Fibroblast of villous mesenchyme (primary cell): ENCODE results near the gene MRPL54. TPM values are rescaled to one million over a fixed set of nuclear protein-coding genes. Genes with fewer than 3 reads are reported as not detected.

ENCODE experiments used
- DNase-seq: peaks from one replicate; pipeline ENCODE4 v3.0.0-alpha.2; 2010; ENCODE audit warnings: low read depth
- H3K4me3 ChIP-seq: 2 replicates; pipeline ENCODE4 v1.5.1; 2011; ENCODE audit warnings: low read depth, mild to moderate bottlenecking, low read length
- total RNA-seq: library from RNA; depleted of rRNA; stranded (reverse); fragments of >200 nt; gene quantifications from 2 replicates; pipeline ENCODE4 v1.2.3, GENCODE V29; 2012
- TF ChIP-seq, protein P1 (sequence below): IDR thresholded peaks from 2 replicates; pipeline ENCODE4 v1.5.1; 2012; ENCODE audit warnings: low read depth, mild to moderate bottlenecking, low read length; ENCODE audit not compliant: insufficient read depth

MRPL54 gene
- total RNA-seq, 1 donor: 48.4 TPM

DNA sequence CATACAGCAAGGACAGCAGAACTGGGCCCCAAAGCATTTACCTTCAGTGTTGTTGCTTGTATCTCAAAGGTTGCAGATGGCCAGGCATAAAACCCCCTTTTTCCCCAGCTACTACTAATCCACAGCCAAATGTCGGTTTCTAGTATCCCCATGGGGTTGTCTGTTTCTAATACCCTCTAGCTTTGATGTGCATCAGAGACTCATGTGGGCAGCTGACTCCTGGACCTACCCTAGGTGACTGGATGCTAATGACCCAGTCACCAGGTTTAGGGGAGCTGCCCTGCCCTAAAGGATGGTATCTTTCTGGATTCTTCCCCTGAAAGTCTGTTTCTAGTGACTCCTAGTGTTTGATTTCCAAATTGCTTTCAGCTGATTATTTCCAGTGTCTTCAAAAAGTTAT lies 30.4 kb upstream of the MRPL54 start:
- H3K4me3 ChIP-seq: no peak overlapping the region
- TF ChIP-seq, protein P1, sequence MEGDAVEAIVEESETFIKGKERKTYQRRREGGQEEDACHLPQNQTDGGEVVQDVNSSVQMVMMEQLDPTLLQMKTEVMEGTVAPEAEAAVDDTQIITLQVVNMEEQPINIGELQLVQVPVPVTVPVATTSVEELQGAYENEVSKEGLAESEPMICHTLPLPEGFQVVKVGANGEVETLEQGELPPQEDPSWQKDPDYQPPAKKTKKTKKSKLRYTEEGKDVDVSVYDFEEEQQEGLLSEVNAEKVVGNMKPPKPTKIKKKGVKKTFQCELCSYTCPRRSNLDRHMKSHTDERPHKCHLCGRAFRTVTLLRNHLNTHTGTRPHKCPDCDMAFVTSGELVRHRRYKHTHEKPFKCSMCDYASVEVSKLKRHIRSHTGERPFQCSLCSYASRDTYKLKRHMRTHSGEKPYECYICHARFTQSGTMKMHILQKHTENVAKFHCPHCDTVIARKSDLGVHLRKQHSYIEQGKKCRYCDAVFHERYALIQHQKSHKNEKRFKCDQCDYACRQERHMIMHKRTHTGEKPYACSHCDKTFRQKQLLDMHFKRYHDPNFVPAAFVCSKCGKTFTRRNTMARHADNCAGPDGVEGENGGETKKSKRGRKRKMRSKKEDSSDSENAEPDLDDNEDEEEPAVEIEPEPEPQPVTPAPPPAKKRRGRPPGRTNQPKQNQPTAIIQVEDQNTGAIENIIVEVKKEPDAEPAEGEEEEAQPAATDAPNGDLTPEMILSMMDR: no peak
- DNase-seq: no peak

DNA sequence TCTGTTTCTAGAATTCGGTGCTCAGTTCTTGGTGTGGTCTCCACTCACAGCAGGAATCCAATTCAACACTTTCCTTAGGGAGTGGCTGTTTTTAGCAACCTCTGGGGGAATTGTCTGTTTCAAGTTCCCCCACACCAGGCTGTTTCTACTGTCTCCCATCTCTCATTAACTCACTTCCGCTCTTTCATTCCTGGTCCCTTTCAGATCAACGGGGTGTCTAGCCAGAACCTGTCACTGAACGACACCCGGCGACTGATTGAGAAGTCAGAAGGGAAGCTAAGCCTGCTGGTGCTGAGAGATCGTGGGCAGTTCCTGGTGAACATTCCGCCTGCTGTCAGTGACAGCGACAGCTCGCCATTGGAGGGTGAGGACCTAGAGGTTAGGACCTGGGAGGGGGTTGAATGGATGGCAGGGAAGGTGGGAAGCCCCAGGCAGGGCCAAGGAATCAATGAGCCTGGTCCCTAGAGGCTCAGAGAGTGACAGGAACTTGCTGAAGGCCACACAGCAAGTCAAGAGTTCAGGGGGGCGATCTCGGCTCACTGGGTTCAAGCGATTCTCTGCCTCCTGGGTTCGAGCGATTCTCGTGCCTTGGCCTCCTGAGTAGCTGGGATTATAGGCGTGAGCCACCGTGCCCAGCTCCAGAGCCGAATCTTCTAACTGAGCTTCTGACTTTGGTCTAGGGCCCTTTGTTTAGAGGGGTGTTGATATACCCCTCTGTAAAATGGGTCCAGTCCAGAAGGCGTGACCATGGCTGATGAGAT lies 28.8 kb upstream of the MRPL54 start:
- TF ChIP-seq, protein P1: no peak
- no peak for DNase-seq
- no peak overlapping the region for H3K4me3 ChIP-seq

DNA sequence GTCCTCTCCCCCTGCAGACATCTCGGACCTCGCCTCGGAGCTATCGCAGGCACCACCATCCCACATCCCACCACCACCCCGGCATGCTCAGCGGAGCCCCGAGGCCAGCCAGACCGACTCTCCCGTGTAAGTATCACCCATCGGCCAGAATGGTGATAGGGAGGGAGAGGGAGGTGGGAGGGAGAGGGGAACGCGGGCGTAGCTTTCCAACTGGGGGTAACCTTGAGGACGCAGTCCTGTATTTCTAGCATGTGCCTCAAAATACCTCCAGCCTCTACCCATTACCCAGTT lies 28.2 kb upstream of the MRPL54 start:
- H3K4me3 ChIP-seq: no peak overlapping the region
- TF ChIP-seq, protein P1: no peak
- DNase-seq: no peak

DNA sequence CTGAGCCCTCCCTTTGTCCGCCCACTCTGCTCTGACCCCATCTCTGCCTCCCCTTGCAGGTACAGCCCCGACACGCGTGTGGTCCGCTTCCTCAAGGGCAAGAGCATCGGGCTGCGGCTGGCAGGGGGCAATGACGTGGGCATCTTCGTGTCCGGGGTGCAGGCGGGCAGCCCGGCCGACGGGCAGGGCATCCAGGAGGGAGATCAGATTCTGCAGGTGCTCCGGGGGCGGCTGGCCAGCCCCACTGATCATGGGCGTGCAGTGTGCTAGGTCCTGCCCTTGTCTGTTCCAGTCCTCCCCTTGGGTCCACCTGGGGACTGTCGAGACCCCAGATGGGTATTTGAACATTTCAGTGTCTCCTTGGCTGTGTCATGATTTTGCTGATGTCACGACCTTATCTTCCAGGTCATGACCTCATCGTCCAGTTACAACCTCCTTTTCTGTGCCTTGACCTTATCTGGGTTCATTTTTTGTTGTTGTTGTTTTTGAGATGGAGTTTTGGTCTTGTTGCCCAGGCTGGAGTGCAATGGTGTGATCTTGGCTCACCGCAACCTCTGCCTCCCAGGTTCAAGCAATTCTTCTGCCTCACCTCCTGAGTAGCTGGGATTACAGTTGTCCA lies 26.3 kb upstream of the MRPL54 start:
- TF ChIP-seq, protein P1: no peak
- DNase-seq: no peak
- no peak overlapping the region for H3K4me3 ChIP-seq

DNA sequence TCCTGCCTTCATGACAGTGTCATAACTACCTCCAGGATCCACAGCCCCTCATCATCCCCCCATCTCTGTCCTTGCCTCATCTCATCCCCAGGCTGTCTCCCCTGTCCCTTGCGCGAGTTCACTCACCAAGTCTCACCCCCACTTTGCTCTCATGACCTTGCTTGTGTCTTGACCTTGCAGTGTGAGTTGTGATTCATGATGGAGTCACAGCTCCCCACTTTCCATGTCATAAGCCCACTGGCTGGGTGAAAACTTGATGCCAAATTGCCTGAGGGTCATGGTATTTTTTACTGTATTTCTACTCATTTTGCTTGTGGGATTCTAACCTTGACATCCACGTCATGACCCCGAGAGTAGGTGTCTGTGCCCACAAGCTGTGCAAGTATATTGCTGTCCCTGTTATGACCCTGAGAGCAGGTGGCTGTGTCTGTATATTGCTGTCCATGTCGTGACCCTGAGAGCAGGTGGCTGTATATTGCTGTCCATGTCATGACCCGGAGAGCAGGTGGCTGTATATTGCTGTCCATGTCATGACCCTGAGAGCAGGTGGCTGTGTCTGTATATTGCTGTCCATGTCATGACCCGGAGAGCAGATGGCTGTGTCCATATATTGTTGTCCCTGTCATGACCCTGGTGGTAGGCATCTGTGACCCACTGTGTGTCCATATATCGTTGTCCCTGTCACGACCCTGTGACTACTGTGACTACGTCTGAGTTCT lies 24.8 kb upstream of the MRPL54 start:
- TF ChIP-seq, protein P1: no peak
- H3K4me3 ChIP-seq: no peak overlapping the region
- DNase-seq: no peak

DNA sequence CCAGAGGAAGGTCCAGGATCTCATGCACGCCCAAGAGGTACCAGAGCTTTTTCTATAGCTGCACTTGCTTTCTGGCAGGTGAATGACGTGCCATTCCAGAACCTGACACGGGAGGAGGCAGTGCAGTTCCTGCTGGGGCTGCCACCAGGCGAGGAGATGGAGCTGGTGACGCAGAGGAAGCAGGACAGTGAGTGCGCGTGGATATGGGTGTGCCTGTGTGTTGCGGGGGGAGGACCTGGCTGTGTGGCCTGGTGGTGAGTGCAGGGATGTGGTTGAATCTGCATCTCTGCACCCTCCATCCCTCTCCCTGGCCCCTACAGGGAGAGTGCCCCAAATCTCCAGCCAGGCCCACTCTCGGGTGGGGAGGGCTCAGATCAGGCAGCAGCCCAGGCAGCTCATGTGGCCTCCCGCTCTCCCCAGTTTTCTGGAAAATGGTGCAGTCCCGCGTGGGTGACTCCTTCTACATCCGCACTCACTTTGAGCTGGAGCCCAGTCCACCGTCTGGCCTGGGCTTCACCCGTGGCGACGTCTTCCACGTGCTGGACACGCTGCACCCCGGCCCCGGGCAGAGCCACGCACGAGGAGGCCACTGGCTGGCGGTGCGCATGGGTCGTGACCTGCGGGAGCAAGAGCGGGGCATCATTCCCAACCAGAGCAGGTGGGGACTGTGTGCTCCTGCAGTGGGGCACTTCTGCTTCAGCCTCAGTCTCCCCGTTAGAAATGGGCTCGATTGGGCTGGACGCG lies 23.8 kb upstream of the MRPL54 start:
- no peak overlapping the region for H3K4me3 ChIP-seq
- TF ChIP-seq, protein P1: no peak
- no peak for DNase-seq
